GM12878 (cell line): ENCODE measurements around the gene IL1RAPL1. TPM values are rescaled to one million over a fixed set of nuclear protein-coding genes. Genes with fewer than 3 reads are reported as not detected.

Source experiments
- ATAC-seq: fragments of 200-7000 bp; cut with Tn5 transposase; 3 replicates; pipeline ENCODE4 v1.9.1; 2020; ENCODE audit warnings: mild to moderate bottlenecking, moderate library complexity
- BruUV-seq: library from RNA; stranded (reverse); fragments of 400-500 nt; replicated peaks from 2 replicates; lab custom pipeline; 2021; lab: Mats Ljungman, UMichigan
- CTCF ChIA-PET: fragments of 300-600 bp; sonication (Branson Sonifier 250); formaldehyde crosslinking; extraction: SDS; loops from one replicate; lab custom pipeline; 2021; ENCODE audit warnings: inconsistent platforms; lab: Yijun Ruan, JAX
- POLR2A ChIA-PET: fragments of 350-600 bp; formaldehyde crosslinking; extraction: SDS; loops from one replicate; lab custom pipeline; 2021; ENCODE audit warnings: inconsistent platforms; lab: Charles Lee
- RAD21 ChIA-PET: fragments of 300-600 bp; sonication (Branson Sonifier 250); formaldehyde crosslinking; loops from one replicate; lab custom pipeline; 2023; ENCODE audit warnings: antibody characterized with exemption; ENCODE audit not compliant: unreplicated experiment; lab: Charles Lee
- SMC1A ChIA-PET: fragments of 300-600 bp; sonication (Branson Sonifier 250); formaldehyde crosslinking; loops from one replicate; lab custom pipeline; 2023; ENCODE audit not compliant: unreplicated experiment, uncharacterized antibody; lab: Charles Lee
- DNase-seq: peaks from one replicate; pipeline ENCODE4 v3.0.0-alpha.2; 2011; ENCODE audit warnings: low read depth, low spot score
- FAIRE-seq: peaks from 3 replicates; lab custom pipeline; 2011; peaks lifted over from hg19 to GRCh38; lab: Jason Lieb, UNC
- H2AFZ ChIP-seq: 2 replicates; pipeline ENCODE4 v1.6.0; 2011; ENCODE audit warnings: low read depth, low read length, control low read depth; ENCODE audit not compliant: control insufficient read depth
- H3K27ac ChIP-seq: 2 replicates; pipeline ENCODE4 v1.5.1; 2011; ENCODE audit warnings: control low read depth; ENCODE audit not compliant: control insufficient read depth, insufficient read depth
- H3K27me3 ChIP-seq, 2 experiments: replicated peaks in 1 of 2; 2 replicates each; pipeline versions ENCODE4 v1.6.0 to v1.6.1; 2011; ENCODE audit warnings: low read length in 1 of 2; ENCODE audit not compliant: control insufficient read depth in 2 of 2, insufficient read depth in 2 of 2
- H3K36me3 ChIP-seq, 2 experiments: 2 replicates each; pipeline ENCODE4 v1.5.1; 2011; ENCODE audit warnings: low read length in 1 of 2; ENCODE audit not compliant: control insufficient read depth in 2 of 2, insufficient read depth in 2 of 2
- H3K4me1 ChIP-seq: 2 replicates; pipeline ENCODE4 v1.6.1; 2011; ENCODE audit warnings: mild to moderate bottlenecking, low read length, moderate library complexity, mixed read lengths; ENCODE audit not compliant: control insufficient read depth, insufficient read depth
- H3K4me2 ChIP-seq: 2 replicates; pipeline ENCODE4 v1.6.0; 2011; ENCODE audit warnings: control low read depth; ENCODE audit not compliant: control insufficient read depth, insufficient read depth
- H3K4me3 ChIP-seq: fragments of 200-600 bp; sonication (generic); 2 replicates; pipeline ENCODE4 v1.5.1; 2016
- H3K79me2 ChIP-seq: 2 replicates; pipeline ENCODE4 v1.6.0; 2011; ENCODE audit warnings: low read length; ENCODE audit not compliant: control insufficient read depth, insufficient read depth
- H3K9ac ChIP-seq: 2 replicates; pipeline ENCODE4 v1.8.0; 2011; ENCODE audit warnings: low read length, control low read depth, mixed read lengths; ENCODE audit not compliant: control insufficient read depth, insufficient read depth
- H3K9me3 ChIP-seq: replicated peaks from 3 replicates; pipeline ENCODE4 v1.5.1; 2011; ENCODE audit warnings: mild to moderate bottlenecking, low read length; ENCODE audit not compliant: control insufficient read depth, insufficient read depth
- H4K20me1 ChIP-seq: 2 replicates; pipeline ENCODE4 v1.6.0; 2011; ENCODE audit not compliant: control insufficient read depth, insufficient read depth
- E2F8 ChIP-seq: fragments of 450-650 bp; IDR thresholded peaks from 2 replicates; pipeline ENCODE4 v1.6.1; 2018; ENCODE audit warnings: mild to moderate bottlenecking, low read depth, moderate library complexity; ENCODE audit not compliant: partially characterized antibody
- E4F1 ChIP-seq: fragments of 450-650 bp; IDR thresholded peaks from 2 replicates; pipeline ENCODE4 v1.6.1; 2018; ENCODE audit warnings: borderline replicate concordance, mild to moderate bottlenecking; ENCODE audit not compliant: partially characterized antibody
- KLF5 ChIP-seq: fragments of 450-650 bp; IDR thresholded peaks from 2 replicates; pipeline ENCODE4 v1.6.1; 2014; ENCODE audit warnings: mild to moderate bottlenecking; ENCODE audit not compliant: partially characterized antibody
- NR2F1 ChIP-seq: fragments of 450-650 bp; conservative IDR thresholded peaks from 2 replicates; pipeline ENCODE4 v1.6.1; 2017; ENCODE audit warnings: mild to moderate bottlenecking
- PRDM15 ChIP-seq: fragments of 450-650 bp; formaldehyde crosslinking; IDR thresholded peaks from 2 replicates; pipeline ENCODE4 v1.4.0; 2020; ENCODE audit warnings: mild to moderate bottlenecking, moderate library complexity
- REST ChIP-seq: IDR thresholded peaks from 2 replicates; pipeline ENCODE4 v1.6.1; 2012; ENCODE audit warnings: mild to moderate bottlenecking, low read depth, low read length
- RFX5 ChIP-seq: IDR thresholded peaks from 2 replicates; pipeline ENCODE4 v1.6.1; 2011; ENCODE audit warnings: low read depth, low read length, improper control_type of control experiment
- SMC3 ChIP-seq: IDR thresholded peaks from 2 replicates; pipeline ENCODE4 v1.6.1; 2011; ENCODE audit warnings: low read length, improper control_type of control experiment, borderline replicate concordance
- WGBS: methylation state at CpG from one replicate; pipeline ENCODE4 v1.1.6; 2016; ENCODE audit warnings: low lambda C conversion rate; ENCODE audit not compliant: insufficient replicate concordance, insufficient coverage; ENCODE audit errors: missing lambda C conversion rate; 5-methylcytosine and 5-hydroxymethylcytosine counted together
- in situ Hi-C: fragments of 300-500 bp; cut with MboI; formaldehyde crosslinking; loops from 9 replicates; pipeline ENCODE4 v1.14.3; 2018; ENCODE audit warnings: mixed read lengths
- intact Hi-C: fragments of 100-400 bp; cut with micrococcal nuclease; formaldehyde crosslinking; loops from one replicate; pipeline ENCODE4 v1.14.2; 2022; ENCODE audit not compliant: unreplicated experiment
- polyA plus RNA-seq, 11 experiments: library from polyadenylated mRNA; depleted of rRNA in 4 of 11; unstranded in 6 of 11; stranded (reverse) in 5 of 11; fragments of >200 nt; fragmentation: Nextera tagmentation in 4 of 11; fragmentation: Illumina TruSeq in 1 of 11; extraction: Ambion mirVana in 4 of 11; extraction: Trizol in 1 of 11; gene quantifications; 1 replicate in 1 of 11; 2 replicates in 10 of 11; pipeline versions ENCODE4 v1.2.1 to v1.2.3, GENCODE V29; 2011 to 2016; ENCODE audit warnings: inconsistent platforms in 2 of 11, missing spikeins in 2 of 11, low read depth in 1 of 11
- total RNA-seq, 4 experiments: library from RNA; depleted of rRNA in 3 of 4; stranded (reverse); fragments of >200 nt in 3 of 4; fragmentation: Illumina TruSeq in 1 of 4; extraction: Trizol in 1 of 4; gene quantifications; 2 replicates each; pipeline versions ENCODE4 v1.2.1 to v1.2.3, GENCODE V29; 2013 to 2021

The IL1RAPL1 gene
- total and polyA plus RNA-seq, 10 of the 15 experiments (the other 5 are each of a cell fraction or from before 2014, with no cell fraction given) = not detected

GRCh38 chrX:29707088-29707487 is 1119.8 kb downstream of the IL1RAPL1 start (continued):
- no peak for TF ChIP-seq PRDM15 (CRISPR knock-in tag)
- no peak for TF ChIP-seq E4F1
- TF ChIP-seq, all 136 proteins: peak for 0

- Histone ChIP-seq H3K4me2 (no peak overlapping the region), H3K36me3 (no peaks in the 10 kb centered on the region), H4K20me1 (no peaks in the 10 kb centered on the region), H3K79me2 (no peaks in the 10 kb centered on the region)
- 21% methylated on average over 2 of the region's 2 CpGs for WGBS
- FAIRE-seq = no peak
- ChIA-PET SMC1A (no interaction called here), CTCF (no interaction called here), POLR2A (no interaction called here), RAD21 (no interaction called here)
- no peak for ATAC-seq
- in situ Hi-C loops = no loop called here
- DNase-seq = no peak
- TF ChIP-seq REST = peak; percentile 41; the same call in 1 of the 2 replicates
- no peak for TF ChIP-seq E2F8
- TF ChIP-seq KLF5 = no peak
- TF ChIP-seq NR2F1 = no peak
- TF ChIP-seq RFX5 = no peak
- TF ChIP-seq SMC3 = no peak
- TF ChIP-seq, all 136 proteins: peak for 1
- intact Hi-C loops = no loop called here
- no peaks in the 10 kb centered on the region for H3K9me3 ChIP-seq
- H3K27me3 ChIP-seq = no peaks in the 10 kb centered on the region
- H3K27ac ChIP-seq = no peak overlapping the region
- H3K4me1 ChIP-seq = no peaks in the 10 kb centered on the region
- BruUV-seq = no TSS peak
- H3K4me3 ChIP-seq = no peak overlapping the region
- no peak overlapping the region for H3K9ac ChIP-seq
- H2AFZ ChIP-seq = no peak overlapping the region
Observed at GRCh38 chrX:29721152-29721551, 1133.9 kb downstream of the IL1RAPL1 start.
